Liver (tissue), 3 donors: ENCODE data around the gene RUNX1.

ENCODE experiments used
- EGR1 ChIP-seq, 2 donors: IDR thresholded peaks; 2 replicates each; pipeline ENCODE4 v1.6.1; 2016 to 2018; ENCODE audit warnings: antibody characterized with exemption in 2 of 2, low read depth in 2 of 2
- GABPA ChIP-seq, 2 donors: IDR thresholded peaks in 1 of 2; conservative IDR thresholded peaks in 1 of 2; 2 replicates each; pipeline ENCODE4 v1.6.1; 2016; ENCODE audit warnings: antibody characterized with exemption in 2 of 2, mild to moderate bottlenecking in 1 of 2, moderate library complexity in 1 of 2
- HNF4G ChIP-seq: IDR thresholded peaks from 2 replicates; pipeline ENCODE4 v1.6.1; 2016; ENCODE audit warnings: antibody characterized with exemption
- JUND ChIP-seq, 2 donors: IDR thresholded peaks; 2 replicates each; pipeline ENCODE4 v1.6.1; 2016; ENCODE audit warnings: antibody characterized with exemption in 2 of 2
- REST ChIP-seq: IDR thresholded peaks from 2 replicates; pipeline ENCODE4 v1.6.1; 2016; ENCODE audit warnings: antibody characterized with exemption, mild to moderate bottlenecking
- RXRA ChIP-seq, 2 donors: IDR thresholded peaks; 2 replicates each; pipeline ENCODE4 v1.6.1; 2017 to 2018; ENCODE audit warnings: antibody characterized with exemption in 2 of 2, mild to moderate bottlenecking in 1 of 2
- SP1 ChIP-seq: IDR thresholded peaks from 2 replicates; pipeline ENCODE4 v1.6.1; 2018; ENCODE audit warnings: antibody characterized with exemption, mild to moderate bottlenecking
- TAF1 ChIP-seq: conservative IDR thresholded peaks from 2 replicates; pipeline ENCODE4 v1.6.1; 2016; ENCODE audit warnings: antibody characterized with exemption, mild to moderate bottlenecking
- YY1 ChIP-seq: IDR thresholded peaks from 2 replicates; pipeline ENCODE4 v1.6.1; 2016; ENCODE audit warnings: antibody characterized with exemption, mild to moderate bottlenecking
- TF ChIP-seq, protein P1 (sequence below): IDR thresholded peaks from 2 replicates; pipeline ENCODE4 v1.6.1; 2016; ENCODE audit warnings: antibody characterized with exemption
- TF ChIP-seq, protein P2 (sequence below): fragments of 150-350 bp; IDR thresholded peaks from 2 replicates; pipeline ENCODE4 v1.5.1; 2017; ENCODE audit warnings: improper control_type of control experiment, low read depth, low read length; ENCODE audit not compliant: missing input control
- donor health status: healthy.
- donor health status: healthy.

DNA sequence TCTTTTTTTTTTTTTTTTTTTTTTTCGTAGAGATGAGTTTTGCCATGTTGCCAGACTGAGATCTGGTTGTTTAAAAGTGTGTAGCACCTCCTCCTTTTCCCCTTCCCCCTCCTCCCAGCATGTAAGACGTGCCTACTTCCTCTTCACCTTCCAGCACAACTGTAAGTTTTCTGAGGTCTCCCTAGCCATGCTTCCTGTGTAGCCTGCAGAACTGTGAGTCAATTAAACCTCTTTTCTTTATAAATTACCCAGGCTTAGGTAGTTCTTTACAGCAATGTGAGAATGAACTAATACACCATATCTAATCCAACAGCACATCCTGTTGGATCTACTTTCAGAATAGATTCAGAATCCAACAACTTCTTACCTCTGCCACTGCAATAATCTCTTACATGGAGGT lies 269.2 kb downstream of the RUNX1 start:
- TF ChIP-seq, protein P1, sequence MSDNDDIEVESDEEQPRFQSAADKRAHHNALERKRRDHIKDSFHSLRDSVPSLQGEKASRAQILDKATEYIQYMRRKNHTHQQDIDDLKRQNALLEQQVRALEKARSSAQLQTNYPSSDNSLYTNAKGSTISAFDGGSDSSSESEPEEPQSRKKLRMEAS, result no peak
- TF ChIP-seq, protein P2, sequence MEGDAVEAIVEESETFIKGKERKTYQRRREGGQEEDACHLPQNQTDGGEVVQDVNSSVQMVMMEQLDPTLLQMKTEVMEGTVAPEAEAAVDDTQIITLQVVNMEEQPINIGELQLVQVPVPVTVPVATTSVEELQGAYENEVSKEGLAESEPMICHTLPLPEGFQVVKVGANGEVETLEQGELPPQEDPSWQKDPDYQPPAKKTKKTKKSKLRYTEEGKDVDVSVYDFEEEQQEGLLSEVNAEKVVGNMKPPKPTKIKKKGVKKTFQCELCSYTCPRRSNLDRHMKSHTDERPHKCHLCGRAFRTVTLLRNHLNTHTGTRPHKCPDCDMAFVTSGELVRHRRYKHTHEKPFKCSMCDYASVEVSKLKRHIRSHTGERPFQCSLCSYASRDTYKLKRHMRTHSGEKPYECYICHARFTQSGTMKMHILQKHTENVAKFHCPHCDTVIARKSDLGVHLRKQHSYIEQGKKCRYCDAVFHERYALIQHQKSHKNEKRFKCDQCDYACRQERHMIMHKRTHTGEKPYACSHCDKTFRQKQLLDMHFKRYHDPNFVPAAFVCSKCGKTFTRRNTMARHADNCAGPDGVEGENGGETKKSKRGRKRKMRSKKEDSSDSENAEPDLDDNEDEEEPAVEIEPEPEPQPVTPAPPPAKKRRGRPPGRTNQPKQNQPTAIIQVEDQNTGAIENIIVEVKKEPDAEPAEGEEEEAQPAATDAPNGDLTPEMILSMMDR, result no peak
- TF ChIP-seq JUND (IDR thresholded peaks at IDR 0.05) (no peak), REST (no peak), SP1 (no peak), YY1 (no peak), TAF1 (no peak), RXRA (IDR thresholded peaks at IDR 0.05) (no peak), EGR1 (IDR thresholded peaks at IDR 0.05; ENCODE audit: low read depth in 2 of 2) (no peak), HNF4G (no peak), GABPA (IDR thresholded peaks at IDR 0.05 in 1 of 2, conservative IDR thresholded peaks at IDR 0.05 in 1 of 2) (no peak)
